Gastroesophageal sphincter (tissue), 4 donors: ENCODE data around the gene TMEM106C. TPM values are rescaled to one million over a fixed set of nuclear protein-coding genes. Genes with fewer than 3 reads are reported as not detected.

Experiments used
- ATAC-seq: fragments of 150-250 bp; one replicate; pipeline ENCODE4 v1.9.1; 2016; ENCODE audit warnings: mild to moderate bottlenecking, moderate library complexity
- H3K27ac ChIP-seq, 4 donors: fragments of 200-600 bp; sonication (generic) in 3 of 4; 1 replicate in 3 of 4; 2 replicates in 1 of 4; pipeline ENCODE4 v1.5.1; 2016 to 2019
- H3K27me3 ChIP-seq: fragments of 200-600 bp; sonication (generic); one replicate; pipeline ENCODE4 v1.5.1; 2019
- H3K36me3 ChIP-seq, 2 donors: fragments of 200-600 bp; sonication (generic); one replicate each; pipeline ENCODE4 v1.5.1; 2019; ENCODE audit warnings: control low read depth in 1 of 2
- H3K4me1 ChIP-seq, 3 donors: fragments of 200-600 bp; sonication (generic); 1 replicate in 2 of 3; 2 replicates in 1 of 3; pipeline ENCODE4 v1.5.1; 2016 to 2019; ENCODE audit warnings: control low read depth in 2 of 3
- H3K4me3 ChIP-seq, 2 donors: fragments of 200-600 bp; sonication (generic); one replicate each; pipeline ENCODE4 v1.5.1; 2019; ENCODE audit warnings: mild to moderate bottlenecking in 1 of 2, moderate library complexity in 1 of 2
- H3K9me3 ChIP-seq, 3 donors: fragments of 200-600 bp; sonication (generic); one replicate each; pipeline ENCODE4 v1.5.1; 2017 to 2019; ENCODE audit warnings: control low read depth in 2 of 3
- EP300 ChIP-seq: sonication (generic); formaldehyde crosslinking; IDR thresholded peaks from one replicate; pipeline ENCODE4 v1.6.1; 2017; ENCODE audit warnings: antibody characterized with exemption, mild to moderate bottlenecking
- POLR2A ChIP-seq, 2 donors: fragments of 450-650 bp; IDR thresholded peaks; one replicate each; pipeline ENCODE4 v1.6.1; 2017; ENCODE audit warnings: antibody characterized with exemption in 2 of 2, mild to moderate bottlenecking in 2 of 2, moderate library complexity in 1 of 2
- POLR2AphosphoS5 ChIP-seq: sonication (generic); formaldehyde crosslinking; IDR thresholded peaks from one replicate; pipeline ENCODE4 v1.6.1; 2017; ENCODE audit warnings: antibody characterized with exemption
- WGBS, 2 donors: methylation state at CpG; one replicate each; pipeline ENCODE4 v1.1.5; 2018; ENCODE audit warnings: low coverage in 1 of 2; 5-methylcytosine and 5-hydroxymethylcytosine counted together
- total RNA-seq, 4 donors: library from RNA; depleted of rRNA; stranded (reverse); fragments of >200 nt; gene quantifications; one replicate each; pipeline ENCODE4 v1.1.0, GENCODE V29; 2016
- TF ChIP-seq, protein P1 (sequence below), 4 experiments: fragments of 200-600 bp in 2 of 4; fragments of 450-650 bp in 2 of 4; sonication (generic) in 1 of 4; IDR thresholded peaks; one replicate each; pipeline ENCODE4 v1.5.1; 2017 to 2019; ENCODE audit warnings: antibody characterized with exemption in 4 of 4, mild to moderate bottlenecking in 2 of 4, moderate library complexity in 2 of 4

TMEM106C gene
- total RNA-seq, 4 donors from 2014 or later, result 67.3 to 156 (median 95.1) TPM

DNA sequence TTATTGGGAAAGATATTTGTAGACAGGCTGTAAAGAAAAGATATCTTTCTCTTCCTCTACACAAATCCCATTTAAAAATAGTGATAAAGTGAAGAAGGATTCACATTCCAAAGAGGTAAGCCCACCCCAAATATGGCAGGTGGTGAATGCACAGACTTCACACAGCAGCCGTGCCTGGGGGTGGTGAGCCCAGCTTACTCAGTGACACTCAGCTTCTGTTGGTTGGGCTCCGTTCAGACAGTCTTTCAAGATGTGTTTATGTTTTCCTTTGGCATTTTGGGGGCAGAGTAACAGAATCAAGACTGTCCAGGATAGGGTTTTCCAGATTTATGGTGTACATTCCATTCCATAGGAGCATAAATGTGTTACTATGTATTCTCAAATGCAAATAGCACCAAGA is 45.0 kb downstream of the TMEM106C start:
- Histone ChIP-seq H3K4me1 (peaks cover 6 to 21% (median 18%) of the 10 kb centered on the region in 3 donors), H3K9me3 (no peaks in the 10 kb centered on the region), H3K36me3 (no peaks in the 10 kb centered on the region), H3K4me3 (no peak overlapping the region), H3K27ac (no peak overlapping the region), H3K27me3 (peaks cover 79% of the 10 kb centered on the region)
- TF ChIP-seq, protein P1, sequence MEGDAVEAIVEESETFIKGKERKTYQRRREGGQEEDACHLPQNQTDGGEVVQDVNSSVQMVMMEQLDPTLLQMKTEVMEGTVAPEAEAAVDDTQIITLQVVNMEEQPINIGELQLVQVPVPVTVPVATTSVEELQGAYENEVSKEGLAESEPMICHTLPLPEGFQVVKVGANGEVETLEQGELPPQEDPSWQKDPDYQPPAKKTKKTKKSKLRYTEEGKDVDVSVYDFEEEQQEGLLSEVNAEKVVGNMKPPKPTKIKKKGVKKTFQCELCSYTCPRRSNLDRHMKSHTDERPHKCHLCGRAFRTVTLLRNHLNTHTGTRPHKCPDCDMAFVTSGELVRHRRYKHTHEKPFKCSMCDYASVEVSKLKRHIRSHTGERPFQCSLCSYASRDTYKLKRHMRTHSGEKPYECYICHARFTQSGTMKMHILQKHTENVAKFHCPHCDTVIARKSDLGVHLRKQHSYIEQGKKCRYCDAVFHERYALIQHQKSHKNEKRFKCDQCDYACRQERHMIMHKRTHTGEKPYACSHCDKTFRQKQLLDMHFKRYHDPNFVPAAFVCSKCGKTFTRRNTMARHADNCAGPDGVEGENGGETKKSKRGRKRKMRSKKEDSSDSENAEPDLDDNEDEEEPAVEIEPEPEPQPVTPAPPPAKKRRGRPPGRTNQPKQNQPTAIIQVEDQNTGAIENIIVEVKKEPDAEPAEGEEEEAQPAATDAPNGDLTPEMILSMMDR (IDR thresholded peaks at IDR 0.05), result no peak
- no peak for TF ChIP-seq POLR2AphosphoS5
- no peak for TF ChIP-seq EP300
- TF ChIP-seq POLR2A (IDR thresholded peaks at IDR 0.05), result no peak
- WGBS, 2 donors, result 42% methylated on average over 2 of the region's 2 CpGs; no CpG with 5 or more reads in 1 of the 2 donors
- ATAC-seq, result no peak

DNA sequence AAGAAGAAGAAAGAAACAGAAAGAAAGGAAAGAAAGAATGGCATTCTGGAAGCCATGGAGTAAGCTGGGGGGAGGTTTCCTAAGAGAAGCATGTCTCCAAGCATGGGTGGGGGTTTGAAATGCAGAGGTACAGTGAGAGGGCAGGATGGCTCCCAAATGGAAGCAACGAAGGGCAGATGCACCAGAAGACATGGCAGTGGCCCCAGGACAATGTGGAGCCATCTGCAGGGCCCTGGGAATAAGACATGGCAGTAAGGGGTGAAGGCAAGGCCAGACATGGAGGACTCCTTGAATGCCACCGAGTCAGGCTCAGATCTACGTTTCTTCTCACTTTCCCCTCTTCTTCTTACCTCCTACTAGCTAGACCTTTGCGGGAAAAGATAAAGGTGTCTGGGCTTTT is 45.6 kb downstream of the TMEM106C start:
- ATAC-seq, result no peak
- 81 to 86% methylated on average over 3 to 4 of the region's 4 CpGs for WGBS, 2 donors
- no peaks in the 10 kb centered on the region for H3K36me3 ChIP-seq
- no peak overlapping the region for H3K27ac ChIP-seq
- no peak for TF ChIP-seq POLR2A (IDR thresholded peaks at IDR 0.05)
- TF ChIP-seq, protein P1 (IDR thresholded peaks at IDR 0.05), result no peak
- no peak for TF ChIP-seq EP300
- no peak for TF ChIP-seq POLR2AphosphoS5
- H3K4me1 ChIP-seq, result peaks cover 6 to 15% (median 12%) of the 10 kb centered on the region in 3 donors
- no peaks in the 10 kb centered on the region for H3K9me3 ChIP-seq
- peaks cover 73% of the 10 kb centered on the region for H3K27me3 ChIP-seq
- no peak overlapping the region for H3K4me3 ChIP-seq

DNA sequence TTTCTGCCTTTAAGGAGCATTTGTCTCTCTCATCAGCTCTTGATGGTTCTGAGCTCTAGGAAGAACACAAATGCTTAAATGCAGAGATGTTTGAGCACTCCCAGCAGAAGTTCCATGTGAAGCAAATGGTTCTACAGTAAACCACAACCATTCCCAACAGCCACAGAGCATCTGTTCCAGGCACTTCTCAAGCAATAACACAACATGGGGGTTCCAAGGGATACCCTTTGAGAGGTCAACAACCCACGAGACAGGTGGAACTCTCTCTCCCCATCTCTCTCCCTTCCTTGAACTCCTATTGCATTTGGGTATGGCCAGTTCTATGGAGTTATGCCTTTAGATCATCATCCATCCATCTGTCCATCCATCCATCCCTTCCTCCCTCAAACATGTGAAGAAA is 46.1 kb downstream of the TMEM106C start:
- Histone ChIP-seq H3K36me3 (no peaks in the 10 kb centered on the region), H3K27me3 (peaks cover 70% of the 10 kb centered on the region), H3K4me3 (no peak overlapping the region), H3K9me3 (no peaks in the 10 kb centered on the region), H3K27ac (no peak overlapping the region), H3K4me1 (peaks cover 1 to 9% (median 6%) of the 10 kb centered on the region in 3 donors)
- 100% methylated on average over 1 of the region's 1 CpG; no CpG with 5 or more reads in 1 of the 2 donors for WGBS, 2 donors
- ATAC-seq, result no peak
- TF ChIP-seq EP300 (no peak), POLR2A (IDR thresholded peaks at IDR 0.05) (no peak), POLR2AphosphoS5 (no peak)
- TF ChIP-seq, protein P1 (IDR thresholded peaks at IDR 0.05), result no peak

DNA sequence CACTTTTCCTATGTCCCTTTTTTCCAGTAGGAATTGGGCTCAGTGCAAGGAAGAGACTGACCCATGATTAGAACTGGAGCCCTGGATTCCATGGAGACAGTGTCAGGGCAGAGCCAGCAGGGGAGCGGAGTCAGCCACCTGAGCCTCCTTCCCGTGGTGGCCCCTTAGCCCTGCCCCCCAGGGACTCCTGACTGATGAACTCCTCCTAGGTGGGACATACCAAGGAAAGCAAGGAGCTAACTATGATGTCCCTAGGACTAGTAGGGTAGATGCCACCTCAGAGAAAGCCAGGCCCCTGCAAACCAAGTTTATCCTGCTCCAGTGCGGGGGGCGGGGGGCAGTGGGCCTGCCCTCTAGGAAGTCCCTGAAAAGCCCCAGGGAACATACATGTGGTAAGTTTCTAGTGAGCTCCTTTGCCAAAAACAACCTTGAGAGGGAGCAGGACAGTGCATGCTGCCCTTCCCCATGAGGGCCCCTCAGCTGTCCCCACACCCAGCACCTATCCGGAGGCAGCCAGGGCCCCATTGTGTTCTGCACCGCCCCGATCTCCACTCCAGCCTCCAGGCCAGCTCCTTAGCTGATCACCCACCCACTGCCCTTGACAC is 47.1 kb downstream of the TMEM106C start:
- no peak overlapping the region for H3K27ac ChIP-seq
- H3K9me3 ChIP-seq, result no peaks in the 10 kb centered on the region
- ATAC-seq, result no peak
- H3K27me3 ChIP-seq, result peaks cover 63% of the 10 kb centered on the region
- no peaks in the 10 kb centered on the region for H3K4me1 ChIP-seq
- H3K36me3 ChIP-seq, result no peaks in the 10 kb centered on the region
- 50 to 69% methylated on average over 2 to 6 of the region's 7 CpGs for WGBS, 2 donors
- no peak overlapping the region for H3K4me3 ChIP-seq
- TF ChIP-seq POLR2A (IDR thresholded peaks at IDR 0.05), result no peak
- TF ChIP-seq POLR2AphosphoS5, result no peak
- TF ChIP-seq, protein P1 (IDR thresholded peaks at IDR 0.05), result no peak
- no peak for TF ChIP-seq EP300

DNA sequence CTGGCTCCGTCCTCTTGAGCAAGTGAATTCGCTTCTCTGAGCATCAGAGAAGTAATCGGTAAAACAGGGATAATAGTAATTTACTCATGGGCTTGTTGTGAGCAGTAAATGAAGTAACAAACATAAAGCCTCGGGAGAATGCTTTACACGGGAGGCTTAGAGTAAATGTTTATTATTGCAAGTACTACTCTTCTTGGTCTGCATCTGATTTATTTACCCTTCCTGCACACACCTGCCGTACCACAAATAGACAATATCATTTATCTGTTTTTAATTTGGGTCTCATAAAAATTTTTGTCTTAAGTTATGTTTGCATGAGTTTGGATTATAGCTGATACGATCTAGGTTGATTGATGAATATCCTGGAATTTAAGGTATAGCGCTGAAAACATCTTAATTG is 48.7 kb downstream of the TMEM106C start:
- Histone ChIP-seq H3K4me3 (no peak overlapping the region), H3K27me3 (peaks cover 53% of the 10 kb centered on the region), H3K4me1 (no peaks in the 10 kb centered on the region), H3K36me3 (no peaks in the 10 kb centered on the region), H3K9me3 (no peaks in the 10 kb centered on the region), H3K27ac (no peak overlapping the region)
- TF ChIP-seq, protein P1 (IDR thresholded peaks at IDR 0.05), result no peak
- no peak for TF ChIP-seq POLR2A (IDR thresholded peaks at IDR 0.05)
- no peak for TF ChIP-seq EP300
- TF ChIP-seq POLR2AphosphoS5, result no peak
- ATAC-seq, result no peak
- WGBS, 2 donors, result 52 to 55% methylated on average over 8 of the region's 8 CpGs
